K562 (cell line): Measurements from ENCODE around the gene C16orf92. TPM values are rescaled to one million over a fixed set of nuclear protein-coding genes. Genes with fewer than 3 reads are reported as not detected.
A peak's percentile ranks its signal among the peaks of the same experiment; 100 is the strongest.

Source experiments
- ATF1 ChIP-seq, 2 experiments: fragments of 450-650 bp in 1 of 2; IDR thresholded peaks; 2 replicates each; pipeline ENCODE4 v1.6.1; 2016; ENCODE audit warnings: missing compliant biosample characterization in 1 of 2, missing genetic modification characterization in 1 of 2
- CCNT2 ChIP-seq: IDR thresholded peaks from 2 replicates; pipeline ENCODE4 v1.6.1; 2011; ENCODE audit warnings: borderline replicate concordance, low read depth, mild to moderate bottlenecking, moderate library complexity, mixed read lengths, low read length; ENCODE audit not compliant: insufficient read length; ENCODE audit errors: extremely low read depth
- CHCHD3 ChIP-seq: fragments of 250-450 bp; sonication (Bioruptor Pico); IDR thresholded peaks from 2 replicates; pipeline ENCODE4 v2.1.2; 2022; ENCODE audit warnings: mild to moderate bottlenecking
- CHD2 ChIP-seq: IDR thresholded peaks from 2 replicates; pipeline ENCODE4 v1.6.1; 2011; ENCODE audit warnings: low read depth, low read length
- CXXC5 ChIP-seq: fragments of 250-450 bp; sonication (Bioruptor Pico); IDR thresholded peaks from 2 replicates; pipeline ENCODE4 v1.8.0; 2022; ENCODE audit warnings: inconsistent platforms, mild to moderate bottlenecking, moderate library complexity
- EP400 ChIP-seq: fragments of 450-650 bp; IDR thresholded peaks from 2 replicates; pipeline ENCODE4 v1.6.1; 2017; ENCODE audit warnings: antibody characterized with exemption, mild to moderate bottlenecking, moderate library complexity
- KHSRP ChIP-seq: fragments of 450-650 bp; IDR thresholded peaks from 2 replicates; pipeline ENCODE4 v1.6.1; 2017
- MLLT1 ChIP-seq, 2 experiments: fragments of 450-650 bp; IDR thresholded peaks; 2 replicates each; pipeline ENCODE4 v1.6.1; 2016
- NRF1 ChIP-seq, 2 experiments: fragments of 450-650 bp; IDR thresholded peaks in 1 of 2; conservative IDR thresholded peaks in 1 of 2; 2 replicates each; pipeline ENCODE4 v1.6.1; 2014; ENCODE audit warnings: mild to moderate bottlenecking in 2 of 2
- PHF8 ChIP-seq: fragments of 200-600 bp; sonication (generic); IDR thresholded peaks from 2 replicates; pipeline ENCODE4 v1.6.1; 2012; ENCODE audit warnings: mixed run types, mild to moderate bottlenecking, inconsistent platforms, low read length, moderate library complexity, borderline replicate concordance
- RHOXF2B ChIP-seq: fragments of 250-450 bp; sonication (Bioruptor Pico); conservative IDR thresholded peaks from 2 replicates; pipeline ENCODE4 v1.5.1; 2021
- THRB ChIP-seq: fragments of 450-650 bp; formaldehyde crosslinking; conservative IDR thresholded peaks from 2 replicates; pipeline ENCODE4 v1.4.0; 2022; ENCODE audit warnings: mild to moderate bottlenecking, missing genetic modification characterization
- UBTF ChIP-seq, 2 experiments: IDR thresholded peaks; 2 replicates each; pipeline ENCODE4 v1.6.1; 2012; ENCODE audit warnings: improper control_type of control experiment in 2 of 2, low read depth in 2 of 2, low read length in 2 of 2, borderline replicate concordance in 1 of 2
- YY1 ChIP-seq, 3 experiments: IDR thresholded peaks; 2 replicates each; pipeline ENCODE4 v1.6.1; 2011; ENCODE audit warnings: low read length in 2 of 3, mild to moderate bottlenecking in 2 of 3, moderate library complexity in 2 of 3, borderline replicate concordance in 1 of 3, control low read depth in 1 of 3, low read depth in 1 of 3; ENCODE audit not compliant: insufficient read depth in 3 of 3, insufficient replicate concordance in 2 of 3, control insufficient read depth in 1 of 3, insufficient read length in 1 of 3; ENCODE audit errors: extremely low read depth in 1 of 3
- ZBTB7A ChIP-seq: IDR thresholded peaks from 2 replicates; pipeline ENCODE4 v1.6.1; 2011; ENCODE audit warnings: low read depth, mild to moderate bottlenecking, low read length, moderate library complexity, borderline replicate concordance; ENCODE audit not compliant: control insufficient read depth
- ZFX ChIP-seq: sonication (generic); formaldehyde crosslinking; IDR thresholded peaks from 2 replicates; pipeline ENCODE4 v1.8.0; 2022; ENCODE audit warnings: mild to moderate bottlenecking, missing genetic modification reagents, moderate library complexity
- ZNF134 ChIP-seq: fragments of 250-450 bp; sonication (Bioruptor Pico); conservative IDR thresholded peaks from 2 replicates; pipeline ENCODE4 v1.4.0; 2020
- ZNF324 ChIP-seq: fragments of 250-450 bp; sonication (Bioruptor Pico); IDR thresholded peaks from 2 replicates; pipeline ENCODE4 v1.4.0; 2020; ENCODE audit warnings: mild to moderate bottlenecking
- polyA plus RNA-seq, 8 experiments: library from polyadenylated mRNA; depleted of rRNA in 4 of 8; stranded (reverse) in 5 of 8; unstranded in 3 of 8; fragments of >200 nt; fragmentation: Nextera tagmentation in 2 of 8; fragmentation: Illumina TruSeq in 1 of 8; extraction: Ambion mirVana in 2 of 8; extraction: Trizol in 1 of 8; gene quantifications; 2 replicates each; pipeline versions ENCODE4 v1.2.1 to v1.2.3, GENCODE V29; 2011 to 2014; ENCODE audit warnings: inconsistent platforms in 1 of 8, missing spikeins in 1 of 8
- total RNA-seq, 7 experiments: library from RNA; depleted of rRNA in 6 of 7; stranded (reverse); fragments of >200 nt in 6 of 7; fragmentation: Illumina TruSeq in 2 of 7; extraction: Trizol in 2 of 7; gene quantifications; 2 replicates each; pipeline versions ENCODE4 v1.2.1 to v1.2.3, GENCODE V29; 2011 to 2021; ENCODE audit warnings: low replicate concordance in 1 of 7
- TF ChIP-seq, protein P1 (sequence below): fragments of 450-650 bp; formaldehyde crosslinking; IDR thresholded peaks from 2 replicates; pipeline ENCODE4 v1.4.0; 2020; ENCODE audit warnings: mild to moderate bottlenecking, moderate library complexity

The C16orf92 gene
- total and polyA plus RNA-seq, 9 of the 15 experiments (the other 6 are each of a cell fraction or from before 2014, with no cell fraction given), result not detected

GRCh38 chr16:29973384-29974246, 49.4 kb upstream of the C16orf92 start, which contains the start of gene TAOK2 (continued):
- TF ChIP-seq RHOXF2B (0 out of 2 replicates have a peak, but pooled peaks have one; percentile 50), ATF1 (CRISPR knock-in tag; IDR thresholded peaks at IDR 0.05) (no peak), ATF1 (tag; IDR thresholded peaks at IDR 0.05) (peak; percentile 60), EP400 (peak; percentile 53), ZNF324 (CRISPR knock-in tag) (no peak), KHSRP (no peak), CHD2 (0 out of 2 replicates have a peak, but pooled peaks have one; percentile 8), ZBTB7A (peak; percentile 65; the same call in 1 of the 2 replicates), ZNF134 (CRISPR knock-in tag) (no peak), CHCHD3 (CRISPR knock-in tag) (peak; percentile 39; the same call in 1 of the 2 replicates), UBTF (IDR thresholded peaks at IDR 0.05; ENCODE audit: borderline replicate concordance in 1 of 2, low read depth in 2 of 2, low read length in 2 of 2) (0 out of 4 replicates have a peak, but pooled peaks of 1 of the 2 experiments have one; percentile 52), CXXC5 (CRISPR knock-in tag) (peak; percentile 71), ZFX (CRISPR knock-in tag) (peak; percentile 94), NRF1 (conservative IDR thresholded peaks at IDR 0.05 in 1 of 2, IDR thresholded peaks at IDR 0.05 in 1 of 2) (peak; percentile 100), MLLT1 (IDR thresholded peaks at IDR 0.05) (0 out of 4 replicates have a peak, but pooled peaks of 1 of the 2 experiments have one; percentile 18), YY1 (IDR thresholded peaks at IDR 0.05; ENCODE audit: borderline replicate concordance in 1 of 3, control insufficient read depth in 1 of 3, extremely low read depth in 1 of 3, insufficient read depth in 3 of 3, insufficient read length in 1 of 3, insufficient replicate concordance in 2 of 3, low read depth in 1 of 3, low read length in 2 of 3) (peak; percentile 64 to 95 (median 87)), PHF8 (peak; percentile 87; the same call in 1 of the 2 replicates), THRB (peak; percentile 52; the same call in 1 of the 2 replicates), CCNT2 (peak; percentile 81)
- TF ChIP-seq, protein P1, sequence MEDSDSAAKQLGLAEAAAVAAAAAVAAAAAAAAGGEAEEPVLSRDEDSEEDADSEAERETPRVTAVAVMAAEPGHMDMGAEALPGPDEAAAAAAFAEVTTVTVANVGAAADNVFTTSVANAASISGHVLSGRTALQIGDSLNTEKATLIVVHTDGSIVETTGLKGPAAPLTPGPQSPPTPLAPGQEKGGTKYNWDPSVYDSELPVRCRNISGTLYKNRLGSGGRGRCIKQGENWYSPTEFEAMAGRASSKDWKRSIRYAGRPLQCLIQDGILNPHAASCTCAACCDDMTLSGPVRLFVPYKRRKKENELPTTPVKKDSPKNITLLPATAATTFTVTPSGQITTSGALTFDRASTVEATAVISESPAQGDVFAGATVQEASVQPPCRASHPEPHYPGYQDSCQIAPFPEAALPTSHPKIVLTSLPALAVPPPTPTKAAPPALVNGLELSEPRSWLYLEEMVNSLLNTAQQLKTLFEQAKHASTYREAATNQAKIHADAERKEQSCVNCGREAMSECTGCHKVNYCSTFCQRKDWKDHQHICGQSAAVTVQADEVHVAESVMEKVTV, result 0 out of 2 replicates have a peak, but pooled peaks have one; percentile 10
